GM18907 (cell line): ENCODE data around the gene TEAD1.

Experiments used
- ATAC-seq: cut with Tn5 transposase; IDR thresholded peaks from one replicate; pipeline ENCODE4 v1.9.1; 2021; ENCODE audit warnings: mild to moderate bottlenecking, moderate library complexity; ENCODE audit not compliant: unreplicated experiment

Gene TEAD1

DNA sequence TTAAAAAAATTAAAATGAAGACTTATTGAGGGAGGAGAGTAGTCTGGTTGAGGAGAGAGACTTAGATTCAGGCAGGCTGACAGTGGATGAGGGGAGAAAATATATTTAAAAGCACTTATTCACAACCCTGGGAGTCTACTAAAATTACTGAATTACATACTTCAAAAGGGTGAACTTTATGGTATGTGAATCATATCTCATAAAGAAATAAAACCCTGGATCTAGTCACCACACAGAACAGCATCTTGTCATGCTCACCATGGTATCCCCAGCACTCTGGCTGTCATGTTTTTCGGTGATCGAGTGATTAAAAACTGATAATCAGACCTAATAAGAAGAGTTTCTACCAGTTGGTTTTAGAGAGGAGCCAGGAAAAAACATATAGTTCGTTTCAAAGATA lies 11.0 kb downstream of the TEAD1 start:
- no peak for ATAC-seq

DNA sequence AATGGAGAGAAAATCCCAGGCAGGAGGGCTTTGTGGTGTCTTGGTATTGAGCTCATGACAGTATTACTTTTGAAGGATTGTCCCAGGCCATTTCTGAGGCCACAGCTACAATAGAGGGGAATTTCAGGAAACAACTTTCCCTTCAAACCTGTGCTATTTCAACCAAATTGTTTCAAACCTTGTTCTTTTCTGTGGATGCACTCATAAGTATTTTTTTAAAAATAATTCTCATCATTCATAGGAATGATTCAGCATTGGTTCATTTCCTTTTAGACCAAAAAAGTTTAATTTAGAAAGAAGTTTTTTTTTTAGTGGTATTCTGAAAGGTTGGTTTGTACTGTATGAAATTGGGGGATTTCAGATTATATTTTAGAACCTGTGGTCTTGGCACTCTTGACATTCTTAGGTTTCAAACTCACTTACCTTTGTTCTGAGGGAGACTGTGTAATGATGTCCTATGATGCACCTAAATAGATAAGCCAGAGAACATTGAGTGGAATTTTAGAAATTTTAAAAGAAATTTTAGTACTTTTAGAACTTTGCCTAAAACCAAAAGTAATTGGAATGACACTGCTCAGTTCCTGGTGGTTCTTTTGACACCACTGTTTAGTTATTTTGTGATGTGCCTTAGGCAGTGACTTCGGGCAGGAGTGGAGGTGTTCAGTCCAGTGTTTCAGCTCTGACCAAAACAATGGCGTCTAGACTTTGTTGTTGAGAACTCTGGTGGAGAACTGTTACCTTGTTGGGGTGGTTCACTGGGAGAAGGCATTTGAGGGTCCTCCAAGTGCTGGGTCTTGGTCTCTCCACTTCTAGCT lies 12.2 kb downstream of the TEAD1 start:
- ATAC-seq = no peak

DNA sequence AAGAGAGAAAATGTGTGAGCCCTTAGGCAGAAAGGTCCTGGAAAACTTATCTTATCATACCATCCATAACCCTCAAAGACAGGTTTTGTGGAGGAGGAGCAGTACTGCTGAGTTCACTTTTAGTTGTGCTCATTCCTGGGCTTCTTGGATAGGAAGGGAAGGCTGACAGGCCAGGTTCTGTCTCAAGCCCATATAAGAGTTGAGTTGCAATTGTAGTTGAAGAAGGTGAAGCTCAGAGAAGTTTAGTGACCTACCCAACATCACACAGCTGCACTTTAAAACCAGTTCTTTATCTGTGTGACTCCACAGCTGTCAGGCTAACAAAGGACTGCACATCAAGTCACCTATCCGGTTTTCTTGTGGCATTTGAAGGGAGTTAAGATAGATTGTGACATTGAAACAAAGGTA lies 13.0 kb downstream of the TEAD1 start:
- no peak for ATAC-seq

DNA sequence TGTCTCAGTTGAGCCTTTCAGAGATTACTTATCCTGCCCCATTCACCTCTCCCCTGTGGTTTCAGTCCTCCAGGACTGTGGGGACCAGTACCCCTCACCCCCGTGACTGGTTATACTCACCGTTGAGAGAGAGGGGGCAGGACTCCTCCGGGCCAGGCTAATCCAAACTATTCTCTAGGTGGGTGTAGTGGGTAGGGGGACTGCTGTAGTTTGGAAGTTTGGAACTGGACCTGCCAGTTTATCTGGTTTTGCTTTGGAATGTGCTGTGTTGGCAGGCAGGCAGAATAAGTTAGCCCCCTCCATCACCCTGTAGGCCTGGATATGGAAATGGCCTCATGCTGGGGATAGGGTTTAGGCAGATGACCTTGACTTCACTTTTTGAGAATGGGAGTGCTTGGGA lies 13.5 kb downstream of the TEAD1 start:
- no peak for ATAC-seq

DNA sequence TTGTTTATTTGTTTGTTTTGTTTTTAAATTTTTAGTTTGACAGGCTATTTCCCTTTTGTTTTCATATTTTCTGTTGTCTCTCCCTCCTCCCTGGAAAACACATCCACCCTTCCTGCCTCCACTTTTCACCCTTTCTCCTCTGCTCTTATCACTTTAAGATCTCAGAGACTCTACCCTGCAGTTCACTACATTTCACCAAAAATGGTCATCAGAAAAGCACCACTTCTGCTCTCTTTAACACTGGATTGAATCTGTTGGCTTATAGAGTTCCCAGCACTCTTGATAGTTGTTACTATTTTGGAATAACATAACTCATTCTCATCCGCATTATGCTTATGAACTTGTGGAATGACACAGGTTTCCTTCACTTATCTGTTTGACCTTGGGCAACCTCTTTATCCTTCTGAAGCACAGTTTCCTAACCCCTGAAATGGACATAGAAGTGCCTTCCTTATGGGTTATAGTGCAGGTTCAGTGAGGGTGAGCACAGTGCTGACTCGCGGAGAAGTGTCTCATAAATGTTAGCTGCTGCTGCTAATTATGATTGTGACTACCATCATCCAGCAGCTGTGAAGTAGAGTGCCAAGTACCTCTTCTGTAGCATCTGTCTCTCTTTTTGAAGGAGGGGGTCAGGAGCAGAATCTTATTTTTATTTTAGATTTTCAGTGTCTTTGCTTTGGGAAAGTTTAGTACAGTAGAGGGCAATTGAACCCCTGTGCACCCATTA lies 15.0 kb downstream of the TEAD1 start:
- no peak for ATAC-seq

DNA sequence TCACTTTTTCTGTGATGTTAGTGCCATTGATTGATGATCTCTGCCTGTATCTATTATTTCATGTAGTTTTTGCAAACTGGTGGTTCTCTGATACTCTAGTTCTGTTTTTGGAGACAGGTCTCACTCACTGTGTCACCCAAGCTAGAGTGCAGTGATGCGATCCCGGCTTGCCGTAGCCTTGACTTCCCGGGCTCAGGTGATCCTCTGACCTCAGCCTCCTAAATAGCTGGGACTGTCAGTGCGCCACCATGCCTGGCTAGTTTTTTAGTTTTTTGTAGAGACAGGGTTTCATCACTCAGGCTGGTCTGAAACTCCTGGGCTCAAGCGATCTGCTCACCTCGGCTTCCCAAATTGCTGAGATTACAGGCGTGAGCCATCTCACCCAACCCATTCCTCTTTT lies 16.4 kb downstream of the TEAD1 start:
- no peak for ATAC-seq

DNA sequence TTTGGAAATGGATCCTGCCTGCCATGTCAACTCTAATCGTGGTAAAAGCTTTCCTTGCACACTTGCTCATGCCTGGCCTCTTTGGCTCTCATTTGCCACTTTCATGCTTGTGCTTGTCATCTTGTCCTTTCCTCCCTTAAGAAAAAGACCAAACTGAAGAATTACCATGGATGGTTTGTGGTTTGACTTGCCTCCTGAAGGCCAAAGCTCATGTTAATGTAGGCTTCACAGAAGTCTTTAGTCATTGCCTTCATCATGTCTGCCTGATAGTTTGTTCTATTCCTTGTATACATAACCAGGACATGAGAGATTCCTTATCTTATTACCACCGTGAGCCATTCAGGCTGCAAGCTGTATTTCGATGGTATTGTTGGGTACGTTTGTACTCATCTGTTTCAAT lies 17.3 kb downstream of the TEAD1 start:
- no peak for ATAC-seq

DNA sequence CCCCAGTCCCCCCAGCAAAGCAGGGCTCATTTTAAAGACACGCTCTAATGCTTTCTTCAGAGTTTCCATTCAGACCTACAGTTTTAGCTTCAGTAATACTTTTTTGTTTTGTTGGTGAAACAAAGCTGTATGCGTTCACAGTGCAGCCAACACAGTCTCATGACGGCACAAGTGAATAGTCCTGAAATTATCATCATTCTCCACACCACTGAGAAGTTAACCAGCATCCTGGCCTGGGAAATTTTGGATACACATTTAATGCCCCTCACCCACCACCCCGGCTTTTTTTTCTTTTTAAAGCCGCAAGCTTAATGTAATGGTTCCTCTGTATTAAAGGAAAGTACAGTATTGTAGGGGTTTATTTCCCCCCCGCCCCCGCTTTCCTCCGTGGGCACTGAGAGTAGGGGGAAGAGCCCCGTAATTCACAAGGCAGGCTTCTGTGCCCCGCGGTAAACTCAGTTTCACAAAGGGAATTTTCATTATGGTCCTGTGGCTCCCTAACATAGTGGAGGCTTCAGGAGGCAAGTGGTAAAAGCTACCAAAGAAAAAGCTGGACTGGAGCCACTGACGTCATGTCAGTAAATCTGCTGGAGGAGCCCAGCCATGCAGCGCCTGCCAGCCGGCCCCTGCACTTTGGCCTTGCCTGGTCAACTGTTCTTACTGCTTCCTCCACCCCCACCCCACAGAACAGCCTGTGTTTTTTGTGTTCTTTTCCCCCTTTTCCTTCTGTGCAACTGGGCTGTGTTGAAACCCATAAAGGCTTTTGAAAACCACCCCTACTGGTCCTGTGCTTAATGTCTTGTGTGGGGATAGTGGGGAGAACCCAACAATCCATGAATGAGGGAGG lies 18.2 kb downstream of the TEAD1 start:
- ATAC-seq = no peak

DNA sequence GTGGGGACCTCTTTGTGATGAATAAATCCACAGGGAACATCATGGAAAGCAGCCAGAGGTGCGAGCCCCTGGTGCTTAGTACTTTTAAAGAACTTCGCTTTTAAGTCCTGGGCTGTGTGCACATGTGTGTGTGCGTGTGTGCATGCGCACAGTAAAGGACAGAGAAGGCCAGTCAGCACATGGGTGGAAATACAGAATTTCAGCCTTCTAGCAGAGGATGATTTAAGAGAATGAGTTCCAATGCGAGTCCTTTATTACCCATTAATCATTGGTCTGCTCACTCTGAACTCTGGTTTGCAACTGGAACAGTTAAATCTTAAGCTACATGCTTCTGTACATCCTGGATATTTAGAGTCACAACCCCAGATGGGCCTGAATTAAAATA lies 18.9 kb downstream of the TEAD1 start:
- ATAC-seq = no peak

DNA sequence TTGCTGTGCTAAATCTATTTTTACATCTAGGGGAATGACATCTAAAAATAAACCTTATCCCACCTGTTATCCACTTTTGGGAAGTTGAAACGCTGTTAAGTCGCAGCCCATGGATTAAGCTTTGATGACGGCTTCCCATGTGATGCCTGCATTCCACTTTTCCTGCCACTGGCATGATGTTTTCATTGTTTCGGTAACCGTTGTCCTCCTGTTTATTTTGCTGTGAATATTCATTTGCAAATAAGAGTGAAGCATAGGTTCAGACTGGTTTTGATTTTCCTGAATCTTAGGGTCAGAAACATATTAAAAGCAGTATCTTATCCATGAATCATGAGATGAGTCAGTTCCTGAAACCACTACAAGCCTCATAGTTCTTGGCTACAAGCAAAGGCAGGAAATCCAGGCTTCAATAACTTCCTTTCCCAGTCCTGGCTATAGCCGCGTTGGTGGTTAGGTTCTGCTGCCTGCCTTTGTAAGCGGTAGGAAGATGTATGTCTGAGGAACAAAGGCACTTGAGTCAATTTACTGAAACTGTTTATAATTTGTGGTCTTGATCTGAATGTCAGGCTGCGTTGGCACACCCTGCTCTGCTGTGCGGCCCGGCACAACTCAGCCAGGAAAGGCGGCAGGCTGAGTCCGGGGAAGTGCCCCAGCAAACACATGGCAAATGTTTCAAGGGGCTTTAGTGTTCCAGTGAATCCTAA lies 19.4 kb downstream of the TEAD1 start:
- no peak for ATAC-seq

DNA sequence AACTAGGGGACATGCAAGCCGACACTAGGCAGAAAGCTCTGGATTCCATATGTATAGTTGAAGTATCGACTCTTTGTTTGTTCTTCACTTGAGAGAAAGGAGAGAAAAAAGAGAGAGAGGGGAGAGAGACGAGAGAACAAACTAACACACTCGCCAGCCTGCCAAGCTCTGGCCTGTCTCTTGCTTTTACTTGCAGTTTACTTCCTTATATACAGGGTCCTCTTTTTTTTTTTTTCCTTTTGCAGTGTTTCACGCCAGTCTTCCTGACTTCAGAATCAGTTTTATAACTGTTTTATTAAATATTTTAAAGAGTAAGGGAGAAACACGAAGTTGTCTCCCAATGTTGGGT lies 19.9 kb downstream of the TEAD1 start:
- no peak for ATAC-seq

DNA sequence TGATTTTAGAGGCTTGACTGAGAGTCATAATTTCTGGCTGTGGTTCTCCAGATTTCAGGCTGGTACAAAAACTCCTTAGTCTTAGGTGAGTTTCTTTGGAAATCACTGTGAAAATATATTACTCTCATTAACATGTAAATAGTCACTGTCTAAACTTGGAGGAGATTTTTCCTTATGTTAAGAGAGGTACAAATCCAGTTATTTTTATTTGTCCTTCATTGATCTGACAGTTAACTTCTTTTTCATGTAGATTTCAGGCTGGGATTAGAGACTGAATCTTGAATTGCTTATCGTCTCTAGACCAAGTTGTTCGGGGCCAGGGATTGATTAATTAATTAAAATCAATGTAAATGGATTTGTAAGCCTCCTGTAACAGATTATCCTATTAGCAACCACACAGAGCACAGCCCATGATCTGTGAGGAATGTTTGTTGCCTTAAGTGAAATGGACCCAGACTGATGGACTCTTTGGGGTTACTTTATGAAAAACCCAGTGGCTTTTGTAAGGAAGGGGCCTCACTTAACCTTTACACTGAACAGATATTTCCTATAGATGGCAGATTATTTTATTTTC lies 21.1 kb downstream of the TEAD1 start:
- ATAC-seq = no peak

DNA sequence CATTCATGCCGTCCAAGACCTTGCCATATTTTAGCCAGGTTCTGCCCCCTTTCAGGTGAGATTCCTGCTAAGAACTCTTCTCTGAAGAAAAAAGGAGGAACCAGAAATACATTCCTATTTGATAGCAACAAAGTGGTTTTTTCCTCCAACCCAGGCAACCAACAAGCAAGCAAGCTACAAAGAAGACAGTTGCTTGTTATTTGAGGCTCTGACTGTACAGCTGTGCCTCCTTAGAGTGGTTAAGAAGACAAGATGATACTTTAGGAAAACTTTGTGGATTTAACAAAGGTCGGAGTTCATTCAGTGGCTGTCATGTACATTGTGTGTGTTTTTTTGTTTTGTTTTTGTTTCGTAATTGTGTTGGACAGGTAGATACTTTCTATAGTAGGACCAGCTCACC lies 21.7 kb downstream of the TEAD1 start:
- no peak for ATAC-seq

DNA sequence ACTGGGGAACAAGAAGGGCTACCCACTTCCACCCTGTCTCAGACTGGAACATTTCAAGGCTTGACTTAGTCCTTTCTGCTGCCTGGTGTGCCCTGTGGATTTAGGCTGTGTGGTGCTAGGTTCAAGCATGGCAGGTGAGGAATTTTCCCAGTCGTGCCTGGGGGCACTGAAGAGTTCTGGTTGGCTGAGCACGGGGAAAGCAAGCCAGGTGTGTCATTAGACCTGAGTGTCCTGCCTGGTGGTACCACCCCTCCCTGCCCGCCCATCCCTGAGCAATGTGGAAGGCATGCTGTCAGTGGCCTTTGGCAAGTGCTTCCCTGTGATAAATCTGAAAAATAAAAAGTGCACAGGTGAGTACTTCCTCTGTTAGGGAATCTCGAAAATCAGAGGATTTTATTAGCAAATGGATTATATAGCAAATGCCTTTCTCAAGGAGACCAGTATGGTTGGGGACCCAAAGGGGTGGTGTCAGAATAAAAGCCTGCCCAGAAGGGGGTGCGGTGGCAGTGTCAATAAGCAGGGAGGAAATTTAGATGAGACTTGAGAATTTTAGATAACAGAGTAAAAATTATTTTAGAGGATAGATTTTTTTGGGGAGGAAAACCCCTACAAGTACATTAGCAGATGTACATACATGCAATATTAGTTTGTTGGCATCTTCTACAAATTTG lies 22.8 kb downstream of the TEAD1 start:
- ATAC-seq = no peak

DNA sequence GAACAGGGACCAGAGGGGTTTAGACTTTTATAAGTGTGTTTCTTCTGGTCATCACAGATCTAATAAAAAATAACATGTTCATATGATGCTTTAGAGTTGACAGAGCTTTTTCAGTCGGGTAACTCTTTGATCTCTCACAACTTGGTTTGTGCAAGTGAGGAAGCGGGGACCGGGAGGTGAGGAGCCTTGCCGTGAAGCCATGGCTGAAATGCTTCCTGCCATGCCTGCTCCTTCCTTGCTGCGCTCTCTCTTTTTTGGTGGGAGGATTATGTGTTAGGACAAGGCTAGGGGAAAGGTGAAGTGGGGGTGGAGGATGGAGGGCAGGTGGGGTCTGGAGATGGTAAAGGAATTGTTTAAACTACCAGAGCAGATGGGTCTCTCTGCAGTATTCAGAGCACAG lies 23.8 kb downstream of the TEAD1 start:
- ATAC-seq = no peak

DNA sequence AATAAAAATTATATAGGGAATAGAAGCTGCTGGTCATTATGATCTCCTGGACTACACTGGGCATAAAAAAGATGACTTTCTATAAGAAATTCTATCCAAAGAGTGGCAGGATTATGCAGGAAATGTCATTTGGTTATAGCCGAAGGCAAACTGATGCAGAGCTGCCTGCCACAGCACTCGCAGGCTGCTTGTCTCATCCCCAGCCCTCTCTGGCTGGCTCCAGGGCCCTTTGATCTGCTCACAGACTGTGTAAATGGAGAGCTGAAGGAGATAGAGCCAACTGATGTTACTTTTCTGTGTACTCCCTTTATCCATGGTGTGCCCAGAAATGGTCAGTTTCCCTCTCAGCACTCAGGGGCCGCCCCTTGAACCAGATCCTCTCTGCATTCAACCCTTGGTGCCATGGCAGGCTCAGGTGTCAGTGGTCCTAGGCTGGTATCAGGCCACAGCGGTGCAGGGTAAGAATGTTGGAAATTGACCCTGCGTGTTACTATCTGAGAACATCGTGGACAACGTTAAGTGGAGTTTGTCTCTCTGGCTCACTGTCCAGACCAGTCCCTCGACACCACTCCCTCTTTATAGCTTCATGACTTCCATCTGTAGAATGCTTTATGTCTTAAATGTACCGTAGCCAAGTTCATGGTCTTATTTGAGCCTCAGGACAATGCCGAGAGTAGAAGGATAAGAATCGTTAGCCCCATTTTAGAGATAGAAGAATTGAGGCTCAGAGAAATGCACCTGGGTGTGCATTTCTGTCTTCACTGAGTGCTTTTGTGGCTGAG lies 27.8 kb downstream of the TEAD1 start:
- ATAC-seq = no peak

DNA sequence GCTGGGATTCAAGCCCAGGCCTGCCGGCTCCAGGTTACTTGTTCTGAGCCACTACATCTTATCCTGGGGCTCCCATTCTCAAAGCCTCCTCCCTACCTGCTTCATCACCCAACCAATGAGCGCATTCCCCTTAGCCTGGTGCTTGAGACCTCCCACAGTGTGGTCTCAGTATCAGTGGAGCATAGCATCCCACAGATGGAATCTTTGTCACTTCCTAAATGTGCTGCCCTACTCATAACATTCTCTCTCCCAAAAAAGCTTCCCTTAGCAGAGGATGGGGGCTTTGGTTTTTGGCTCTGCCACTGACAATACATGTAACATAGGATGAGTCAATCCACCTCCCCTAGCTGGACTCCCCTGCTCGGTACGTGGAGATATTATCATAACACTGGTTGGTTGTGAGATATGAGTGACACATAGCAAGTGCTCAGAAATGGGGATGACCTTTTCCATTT lies 28.8 kb downstream of the TEAD1 start:
- ATAC-seq = no peak

DNA sequence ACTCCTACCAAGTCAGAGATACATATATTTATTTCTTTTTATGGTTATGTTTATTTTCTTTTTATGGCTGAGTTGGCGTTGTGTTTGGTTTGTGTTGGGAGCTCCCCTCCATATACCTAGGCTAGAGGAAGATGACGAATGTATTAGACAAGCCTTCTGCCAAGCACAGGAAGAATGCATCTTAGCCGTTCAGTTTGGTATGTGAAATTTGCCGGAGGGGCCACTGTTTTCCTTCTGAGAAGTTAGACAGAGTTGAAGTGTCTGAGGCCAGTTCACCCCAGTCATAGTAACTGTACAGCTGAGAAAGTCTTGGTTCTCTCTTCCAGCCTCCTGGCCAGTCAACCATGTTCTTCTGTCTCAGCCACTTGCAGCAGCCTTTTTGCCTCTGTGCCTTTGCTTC lies 29.8 kb downstream of the TEAD1 start:
- no peak for ATAC-seq

DNA sequence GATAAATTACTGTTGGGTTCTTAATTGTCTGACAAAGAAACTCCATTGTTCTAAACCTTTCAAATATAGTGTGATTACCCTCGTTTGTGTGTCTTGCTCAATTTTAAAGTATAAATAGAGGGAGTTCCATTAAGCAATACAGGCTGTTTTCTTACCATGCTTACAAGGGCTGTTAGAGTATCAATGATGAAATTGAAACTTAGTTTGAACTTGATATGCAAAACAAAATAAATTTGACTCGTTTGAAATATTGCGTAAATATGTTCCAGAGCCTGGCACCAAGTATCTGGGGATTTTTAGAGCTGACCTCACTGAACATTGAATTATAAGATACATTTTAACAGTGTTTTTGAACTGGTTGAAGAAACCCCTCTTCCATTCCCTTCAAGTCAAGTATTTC lies 31.7 kb downstream of the TEAD1 start:
- ATAC-seq = no peak
